DOHH2 (cell line): ENCODE results near the gene SLC49A3.

ENCODE experiments used
- H3F3A ChIP-seq: fragments of 200-600 bp; sonication (generic), shearing (Covaris generic); 2 replicates; pipeline ENCODE4 v1.6.0; 2016; ENCODE audit warnings: antibody characterized with exemption, mild to moderate bottlenecking; ENCODE audit not compliant: control insufficient read depth, insufficient read depth
- H3K27ac ChIP-seq: fragments of 200-600 bp; sonication (generic); 2 replicates; pipeline ENCODE4 v1.5.1; 2014; ENCODE audit warnings: low read depth, mild to moderate bottlenecking, low read length, moderate library complexity
- H3K27me3 ChIP-seq: fragments of 200-600 bp; sonication (generic); 2 replicates; pipeline ENCODE4 v1.6.1; 2014; ENCODE audit warnings: mild to moderate bottlenecking, low read length, mixed read lengths; ENCODE audit not compliant: control insufficient read depth
- H3K36me3 ChIP-seq: fragments of 200-600 bp; sonication (generic); 2 replicates; pipeline ENCODE4 v1.6.1; 2014; ENCODE audit warnings: mild to moderate bottlenecking, low read length, moderate library complexity, mixed read lengths; ENCODE audit not compliant: control insufficient read depth
- H3K4me1 ChIP-seq: fragments of 200-600 bp; sonication (generic); 2 replicates; pipeline ENCODE4 v1.6.1; 2014; ENCODE audit warnings: mild to moderate bottlenecking, low read length, mixed read lengths; ENCODE audit not compliant: control insufficient read depth
- H3K4me2 ChIP-seq: fragments of 200-600 bp; sonication (generic); 2 replicates; pipeline ENCODE4 v1.6.0; 2014; ENCODE audit warnings: mild to moderate bottlenecking, low read length, moderate library complexity
- H3K4me3 ChIP-seq: fragments of 200-600 bp; sonication (generic); 2 replicates; pipeline ENCODE4 v1.5.1; 2014; ENCODE audit warnings: mild to moderate bottlenecking, low read length, mixed read lengths
- H3K79me2 ChIP-seq: fragments of 200-600 bp; sonication (generic); 2 replicates; pipeline ENCODE4 v1.6.1; 2014; ENCODE audit warnings: mild to moderate bottlenecking, low read length, mixed read lengths; ENCODE audit not compliant: control insufficient read depth
- H3K9me2 ChIP-seq: fragments of 200-600 bp; sonication (generic); replicated peaks from 2 replicates; pipeline ENCODE4 v1.6.1; 2014; ENCODE audit warnings: mild to moderate bottlenecking, low read length, mixed read lengths; ENCODE audit not compliant: control insufficient read depth
- H3K9me3 ChIP-seq: fragments of 200-600 bp; sonication (generic); 2 replicates; pipeline ENCODE4 v1.6.1; 2014; ENCODE audit warnings: antibody characterized with exemption, low read length, mixed read lengths; ENCODE audit not compliant: control insufficient read depth, insufficient read depth
- H4K20me1 ChIP-seq: fragments of 200-600 bp; sonication (generic); 2 replicates; pipeline ENCODE4 v1.6.0; 2014; ENCODE audit warnings: low read depth, mild to moderate bottlenecking, antibody characterized with exemption, low read length, moderate library complexity; ENCODE audit not compliant: control insufficient read depth, insufficient read depth
- CTCF ChIP-seq: fragments of 200-600 bp; sonication (generic); IDR thresholded peaks from one replicate; pipeline ENCODE4 v1.5.1; 2014; ENCODE audit warnings: antibody characterized with exemption, mild to moderate bottlenecking, low read depth, low read length; ENCODE audit not compliant: poor library complexity, severe bottlenecking
- EZH2phosphoT487 ChIP-seq: fragments of 200-600 bp; sonication (generic); IDR thresholded peaks from 2 replicates; pipeline ENCODE4 v1.6.1; 2017; ENCODE audit warnings: borderline replicate concordance, mild to moderate bottlenecking, antibody characterized with exemption, low read length, moderate library complexity, mixed read lengths

Gene SLC49A3

GRCh38 chr4:726235-726787 lies 37.4 kb upstream of the SLC49A3 start:
- TF ChIP-seq EZH2phosphoT487: no peak
- TF ChIP-seq CTCF: no peak
- Histone ChIP-seq H3K4me3 (no peak overlapping the region), H3K79me2 (peaks cover 73% of the 10 kb centered on the region), H4K20me1 (peaks cover 5% of the 10 kb centered on the region; the same call in 1 of the 2 replicates), H3K9me2 (no peaks in the 10 kb centered on the region), H3K9me3 (peaks cover 3% of the 10 kb centered on the region; the same call in 1 of the 2 replicates), H3K27me3 (no peaks in the 10 kb centered on the region), H3K36me3 (peaks cover 34% of the 10 kb centered on the region), H3F3A (no peaks in the 10 kb centered on the region), H3K4me1 (no peaks in the 10 kb centered on the region), H3K4me2 (no peak overlapping the region), H3K27ac (no peak overlapping the region)

- Histone ChIP-seq H3K27me3 (no peaks in the 10 kb centered on the region), H3K36me3 (peaks cover 31% of the 10 kb centered on the region), H3K27ac (no peak overlapping the region), H4K20me1 (peaks cover 5% of the 10 kb centered on the region; the same call in 1 of the 2 replicates), H3K9me2 (no peaks in the 10 kb centered on the region), H3K4me1 (no peaks in the 10 kb centered on the region), H3K79me2 (peaks cover 80% of the 10 kb centered on the region), H3F3A (no peaks in the 10 kb centered on the region), H3K4me3 (no peak overlapping the region), H3K4me2 (no peak overlapping the region), H3K9me3 (peaks cover 3% of the 10 kb centered on the region; the same call in 1 of the 2 replicates)
- TF ChIP-seq EZH2phosphoT487 (no peak), CTCF (no peak)
These were observed 36.7 kb upstream of the SLC49A3 start for GRCh38 chr4:725391-726234.

GRCh38 chr4:723751-724530 lies 35.0 kb upstream of the SLC49A3 start:
- no peaks in the 10 kb centered on the region for H3F3A ChIP-seq
- H3K79me2 ChIP-seq: peaks cover 91% of the 10 kb centered on the region
- H4K20me1 ChIP-seq: peaks cover 5% of the 10 kb centered on the region; the same call in 1 of the 2 replicates
- H3K4me2 ChIP-seq: no peak overlapping the region
- no peak overlapping the region for H3K27ac ChIP-seq
- no peak overlapping the region for H3K4me3 ChIP-seq
- H3K9me2 ChIP-seq: no peaks in the 10 kb centered on the region
- no peaks in the 10 kb centered on the region for H3K27me3 ChIP-seq
- TF ChIP-seq EZH2phosphoT487 (no peak), CTCF (no peak)
- peaks cover 3% of the 10 kb centered on the region; the same call in 1 of the 2 replicates for H3K9me3 ChIP-seq
- H3K36me3 ChIP-seq: peaks cover 22% of the 10 kb centered on the region
- no peaks in the 10 kb centered on the region for H3K4me1 ChIP-seq
